A549 (cell line): ENCODE data around the gene CCDC190. TPM values are rescaled to one million over a fixed set of nuclear protein-coding genes. Genes with fewer than 3 reads are reported as not detected.

Source experiments
- ATAC-seq, 2 experiments: fragments of 200-7000 bp in 1 of 2; fragments of >200 bp in 1 of 2; cut with Nextera tagmentation in 1 of 2; cut with Tn5 transposase in 1 of 2; 3 replicates each; pipeline versions ENCODE4 v1.8.0 to v1.9.1; 2018 to 2020; ENCODE audit warnings: mild to moderate bottlenecking in 1 of 2, moderate library complexity in 1 of 2
- CTCF ChIA-PET: fragments of 300-600 bp; sonication (Branson Sonifier 250); formaldehyde crosslinking; extraction: SDS; loops from one replicate; lab custom pipeline; 2021; ENCODE audit warnings: antibody characterized with exemption, inconsistent platforms; lab: Yijun Ruan, JAX
- POLR2A ChIA-PET: fragments of 350-600 bp; formaldehyde crosslinking; extraction: SDS; loops from one replicate; lab custom pipeline; 2021; ENCODE audit warnings: antibody characterized with exemption, inconsistent platforms; lab: Yijun Ruan, JAX
- DNase-seq, 2 experiments: peaks; one replicate each; pipeline versions ENCODE4 v3.0.0 to v3.0.0-alpha.2; 2011 to 2016; ENCODE audit warnings: low read depth in 1 of 2, low spot score in 1 of 2
- FAIRE-seq: peaks from 2 replicates; lab custom pipeline; 2011; peaks lifted over from hg19 to GRCh38; lab: Jason Lieb, UNC
- H3K27ac ChIP-seq, 2 experiments: fragments of >200 bp; sonication (Bioruptor Twin); formaldehyde crosslinking; 3 replicates each; pipeline ENCODE4 v1.5.1; 2016 to 2017
- H3K4me1 ChIP-seq: fragments of >200 bp; sonication (Bioruptor Twin); formaldehyde crosslinking; 3 replicates; pipeline ENCODE4 v1.6.1; 2016
- H3K4me2 ChIP-seq: fragments of >200 bp; sonication (Bioruptor Twin); formaldehyde crosslinking; 3 replicates; pipeline ENCODE4 v1.6.1; 2016
- H3K4me3 ChIP-seq: fragments of >200 bp; sonication (Bioruptor Twin); formaldehyde crosslinking; 3 replicates; pipeline ENCODE4 v1.5.1; 2016
- H3K9me3 ChIP-seq: fragments of >200 bp; sonication (Bioruptor Twin); formaldehyde crosslinking; 3 replicates; pipeline ENCODE4 v1.6.1; 2016
- ATOH8 ChIP-seq: fragments of 250-450 bp; sonication (Bioruptor Pico); IDR thresholded peaks from 2 replicates; pipeline ENCODE4 v1.5.0; 2020; ENCODE audit warnings: low read depth, mild to moderate bottlenecking, moderate library complexity
- BHLHE40 ChIP-seq: IDR thresholded peaks from 2 replicates; pipeline ENCODE4 v1.6.1; 2012; ENCODE audit warnings: low read depth, low read length, inconsistent platforms
- CBX2 ChIP-seq: fragments of 200-600 bp; sonication (generic); IDR thresholded peaks from 2 replicates; pipeline ENCODE4 v1.6.1; 2016; ENCODE audit warnings: low read depth, mild to moderate bottlenecking, borderline replicate concordance
- CTCF ChIP-seq: fragments of >200 bp; sonication (Bioruptor Twin); formaldehyde crosslinking; IDR thresholded peaks from 3 replicates; pipeline ENCODE4 v1.5.1; 2016
- ESRRA ChIP-seq: fragments of 150-350 bp; IDR thresholded peaks from 2 replicates; pipeline ENCODE4 v1.6.1; 2014; ENCODE audit warnings: mild to moderate bottlenecking, low read length, borderline replicate concordance
- FOSB ChIP-seq: fragments of 250-450 bp; sonication (Bioruptor Pico); IDR thresholded peaks from 2 replicates; pipeline ENCODE4 v1.5.0; 2020; ENCODE audit warnings: mild to moderate bottlenecking, moderate library complexity
- FOXS1 ChIP-seq: fragments of 250-450 bp; sonication (Bioruptor Pico); IDR thresholded peaks from 2 replicates; pipeline ENCODE4 v1.5.0; 2020; ENCODE audit warnings: mild to moderate bottlenecking, moderate library complexity
- HDAC2 ChIP-seq: fragments of 200-600 bp; sonication (generic); IDR thresholded peaks from 2 replicates; pipeline ENCODE4 v1.6.1; 2016
- MAFK ChIP-seq: fragments of 450-650 bp; IDR thresholded peaks from 2 replicates; pipeline ENCODE4 v1.6.1; 2014; ENCODE audit not compliant: partially characterized antibody
- MYC ChIP-seq: IDR thresholded peaks from 2 replicates; pipeline ENCODE4 v1.6.1; 2012; ENCODE audit warnings: mild to moderate bottlenecking, inconsistent platforms, low read length, improper control_type of control experiment, borderline replicate concordance
- NPAS2 ChIP-seq: fragments of 250-450 bp; sonication (Bioruptor Pico); IDR thresholded peaks from 2 replicates; pipeline ENCODE4 v1.8.0; 2022; ENCODE audit warnings: mild to moderate bottlenecking, moderate library complexity, borderline replicate concordance
- RAD21 ChIP-seq, 2 experiments: fragments of >200 bp in 1 of 2; sonication (Bioruptor Twin) in 1 of 2; formaldehyde crosslinking in 1 of 2; IDR thresholded peaks in 1 of 2; conservative IDR thresholded peaks in 1 of 2; 2 replicates in 1 of 2; 3 replicates in 1 of 2; pipeline ENCODE4 v1.6.1; 2012 to 2018; ENCODE audit warnings: inconsistent platforms in 1 of 2
- RCOR1 ChIP-seq: fragments of 150-350 bp; IDR thresholded peaks from 2 replicates; pipeline ENCODE4 v1.6.1; 2014; ENCODE audit warnings: antibody characterized with exemption, low read length, low read depth
- REST ChIP-seq: fragments of 200-600 bp; sonication (generic); IDR thresholded peaks from 2 replicates; pipeline ENCODE4 v1.6.1; 2016; ENCODE audit warnings: antibody characterized with exemption, mild to moderate bottlenecking, moderate library complexity
- SMC3 ChIP-seq: fragments of >200 bp; sonication (Bioruptor Twin); formaldehyde crosslinking; IDR thresholded peaks from 3 replicates; pipeline ENCODE4 v1.6.1; 2018; ENCODE audit warnings: inconsistent platforms
- TFCP2L1 ChIP-seq: fragments of 250-450 bp; sonication (Bioruptor Pico); IDR thresholded peaks from 2 replicates; pipeline ENCODE4 v1.5.0; 2021; ENCODE audit warnings: mild to moderate bottlenecking
- WGBS: methylation state at CpG from one replicate; pipeline ENCODE4 v1.1.6; 2017; ENCODE audit errors: missing lambda C conversion rate; 5-methylcytosine and 5-hydroxymethylcytosine counted together
- polyA plus RNA-seq, 4 experiments: library from polyadenylated mRNA; depleted of rRNA in 3 of 4; stranded (reverse); fragments of >200 nt; fragmentation: RNase III in 1 of 4; extraction: RNeasy Plus Mini Kit Qiagen cat#74134 plus additional on column Dnase treatment in 1 of 4; gene quantifications; 2 replicates in 3 of 4; 3 replicates in 1 of 4; pipeline ENCODE4 v1.2.3, GENCODE V29; 2011 to 2017

Gene CCDC190
- polyA plus RNA-seq, 2 of the 4 experiments (the other 2 are of a cell fraction) = not detected

GRCh38 chr1:162847839-162848453 is 13.0 kb downstream of the CCDC190 start:
- Histone ChIP-seq H3K4me2 (no peak overlapping the region), H3K27ac (no peak overlapping the region), H3K4me1 (no peaks in the 10 kb centered on the region), H3K9me3 (no peaks in the 10 kb centered on the region), H3K4me3 (no peak overlapping the region)
- ChIA-PET CTCF (interaction anchor here (0.6 to 3.6 kb wide), 21 partner anchors 10 to 792 kb away, joined by 3 to 42 read pairs (median 4); partner anchors contain the start of gene CCDC190), POLR2A (no interaction called here)
- peak; percentile 77 to 83 for TF ChIP-seq RAD21 (conservative IDR thresholded peaks at IDR 0.05 in 1 of 2, IDR thresholded peaks at IDR 0.05 in 1 of 2)
- TF ChIP-seq CTCF = peak; percentile 90
- TF ChIP-seq SMC3 = peak; percentile 60
- TF ChIP-seq MAFK = no peak
- TF ChIP-seq HDAC2 = no peak
- DNase-seq (peak; percentile 30 to 76), ATAC-seq (peak in 1 of 2 experiments; percentile 76; a peak in 3 of 6 replicates), FAIRE-seq (no peak)
- WGBS = 5% methylated on average over 3 of the region's 3 CpGs

GRCh38 chr1:162846256-162847212 is 14.4 kb downstream of the CCDC190 start:
- no peak for FAIRE-seq
- H3K4me3 ChIP-seq = no peak overlapping the region
- H3K4me2 ChIP-seq = no peak overlapping the region
- CTCF ChIA-PET = interaction anchor here (0.7 to 3.6 kb wide), 10 partner anchors 9 to 780 kb away, joined by 3 to 42 read pairs (median 4); partner anchors contain the start of gene CCDC190
- H3K9me3 ChIP-seq = no peaks in the 10 kb centered on the region
- no peak for ATAC-seq
- no peak for DNase-seq
- no peak overlapping the region for H3K27ac ChIP-seq
- WGBS = 57% methylated on average over 16 of the region's 16 CpGs
- H3K4me1 ChIP-seq = no peaks in the 10 kb centered on the region
- POLR2A ChIA-PET = no interaction called here
- TF ChIP-seq FOSB (CRISPR knock-in tag) (no peak), REST (no peak), FOXS1 (CRISPR knock-in tag) (no peak), HDAC2 (no peak), BHLHE40 (no peak), MYC (no peak), MAFK (no peak), TFCP2L1 (CRISPR knock-in tag) (no peak), ATOH8 (no peak), RCOR1 (no peak), CTCF (no peak), CBX2 (no peak), ESRRA (no peak), NPAS2 (CRISPR knock-in tag) (no peak)
